GM04503 (cell line): ENCODE data around the gene SLC24A3.

Experiments used
- DNase-seq: peaks from one replicate; pipeline ENCODE4 v3.0.0-alpha.2; 2012; ENCODE audit warnings: low read depth

SLC24A3 gene

DNA sequence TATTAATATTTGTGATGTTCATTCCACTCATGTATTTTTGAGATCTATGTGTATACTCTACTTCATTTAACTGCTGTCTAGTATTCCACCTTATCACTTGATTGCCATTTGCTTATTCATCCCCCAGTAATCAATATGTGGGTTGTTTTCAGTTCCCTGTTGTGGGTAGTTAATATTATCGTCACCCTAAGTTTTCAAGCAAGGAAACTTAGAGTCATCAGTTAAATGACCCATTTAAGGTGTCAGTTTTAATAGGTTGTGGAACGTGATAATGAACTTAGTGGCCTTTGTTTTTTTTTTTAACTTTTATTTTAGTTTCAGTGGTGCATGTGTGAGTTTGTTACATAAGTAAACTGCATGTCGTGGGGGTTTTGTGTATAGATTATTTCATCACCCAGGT is 90.3 kb downstream of the SLC24A3 start:
- no peak for DNase-seq

DNA sequence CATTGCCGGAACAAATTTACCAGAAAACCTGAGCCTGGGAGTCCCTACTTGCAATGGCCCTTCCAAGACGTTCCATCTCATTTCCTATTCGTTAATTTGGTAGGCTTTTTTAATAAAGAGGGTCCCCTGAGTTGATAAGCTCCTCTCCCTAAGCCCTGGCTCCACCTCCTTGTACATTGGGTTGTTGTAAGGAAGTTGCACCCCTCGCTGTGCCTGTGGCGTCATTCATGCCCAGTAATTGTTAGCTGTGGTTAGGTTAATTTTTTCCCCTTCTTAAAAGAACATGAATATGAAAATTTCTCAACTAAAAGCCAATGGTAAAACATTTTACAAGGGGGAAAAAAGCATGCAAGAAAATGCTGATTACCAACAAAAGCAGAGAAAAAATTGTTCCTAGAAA is 91.9 kb downstream of the SLC24A3 start:
- DNase-seq, result no peak

DNA sequence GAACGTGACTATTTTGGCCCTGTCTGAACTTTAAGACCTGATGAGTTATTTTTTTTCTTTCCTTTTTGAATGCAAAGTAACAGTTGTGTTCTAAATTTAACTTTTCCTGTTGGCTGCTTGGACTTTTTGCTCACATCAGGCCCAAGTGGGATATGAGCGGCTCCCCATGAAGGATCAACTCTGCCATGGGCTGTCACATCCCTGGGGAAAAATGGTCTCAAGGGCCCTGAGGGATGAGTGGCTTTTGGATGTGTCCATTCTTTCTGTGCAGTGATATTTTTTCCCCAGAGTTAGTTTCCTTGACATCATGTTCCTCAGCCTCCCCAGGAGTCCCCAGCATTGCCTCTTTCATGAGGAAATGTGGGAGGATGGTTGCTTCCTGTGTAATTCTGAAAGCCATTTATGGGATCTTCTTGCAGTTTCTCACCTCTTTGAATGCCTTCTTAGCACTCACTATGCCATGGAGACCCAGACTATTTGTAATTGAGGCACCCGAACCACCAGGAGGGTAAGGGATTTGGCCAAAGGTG is 92.5 kb downstream of the SLC24A3 start:
- DNase-seq, result no peak

DNA sequence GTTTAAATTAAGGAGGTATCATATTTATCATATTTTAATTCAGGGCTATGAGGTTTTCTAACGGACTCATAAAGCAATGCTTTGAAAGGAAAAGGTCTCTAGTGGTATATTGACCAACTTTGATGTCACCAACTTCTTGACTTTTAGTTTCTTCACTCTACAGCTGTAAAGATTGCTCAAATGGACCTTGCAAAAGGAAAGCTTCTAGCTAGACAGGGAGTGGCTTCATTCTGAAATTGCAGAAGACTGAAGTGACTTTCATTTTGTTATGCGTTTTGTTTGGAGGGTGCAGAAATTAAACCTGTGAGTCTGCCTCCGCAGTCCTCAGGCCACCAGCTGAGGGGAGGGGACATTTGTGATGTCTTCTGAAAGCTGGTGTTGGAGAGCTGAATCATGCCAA is 95.7 kb downstream of the SLC24A3 start:
- DNase-seq, result no peak

DNA sequence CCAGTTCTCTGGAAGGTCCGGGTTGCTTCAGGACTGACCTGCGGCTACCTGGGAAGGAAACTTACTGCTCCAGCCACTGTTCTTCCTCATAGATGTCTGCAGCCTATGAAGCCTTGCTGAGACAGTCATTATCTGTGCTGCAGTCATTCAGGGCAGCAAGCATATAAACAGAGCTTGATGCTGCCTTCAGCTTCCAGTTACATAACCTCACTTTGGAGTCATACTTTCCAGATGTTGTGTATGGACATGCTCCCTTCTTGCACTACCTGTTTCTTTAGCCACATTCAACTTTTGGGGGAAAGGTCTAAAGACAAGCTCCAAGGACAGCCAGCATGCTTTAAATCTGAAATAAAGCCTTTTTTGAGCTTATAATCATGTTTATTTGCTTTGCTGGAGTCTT is 98.1 kb downstream of the SLC24A3 start:
- no peak for DNase-seq

DNA sequence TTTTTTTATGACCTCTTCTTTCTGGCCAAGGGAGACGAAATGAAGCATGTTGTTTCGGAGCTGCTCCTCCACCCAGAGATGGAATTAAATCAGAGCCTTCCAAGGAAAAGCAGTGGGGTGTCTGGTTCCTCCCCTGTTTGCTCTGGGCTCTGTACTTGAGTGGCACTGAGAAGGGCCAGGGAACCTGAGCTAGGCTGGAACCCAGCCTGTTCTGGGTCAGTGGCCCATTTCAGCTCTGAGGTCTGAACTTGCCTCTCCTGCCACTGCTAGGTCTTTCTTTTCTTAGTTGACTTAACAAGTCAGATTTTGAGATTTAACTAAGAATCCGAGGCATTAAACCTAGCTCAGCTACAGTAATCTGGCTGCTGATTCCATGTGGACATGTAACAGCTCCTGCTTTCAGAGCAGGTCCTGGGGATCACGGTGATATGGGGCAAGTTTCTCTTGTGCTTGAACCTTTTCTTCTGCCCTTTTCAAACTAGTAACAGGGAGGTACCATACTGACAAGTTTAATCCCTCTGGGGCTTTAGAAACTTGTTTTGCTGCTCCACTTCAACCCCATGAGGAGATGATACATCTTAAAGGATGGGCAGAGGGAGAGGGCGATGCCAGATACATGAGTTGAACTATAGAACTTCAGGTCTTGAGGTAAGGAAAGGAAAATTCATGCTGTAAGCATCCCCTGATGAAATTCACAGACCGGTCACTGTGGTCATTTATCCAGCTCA is 101.1 kb downstream of the SLC24A3 start:
- DNase-seq, result no peak

DNA sequence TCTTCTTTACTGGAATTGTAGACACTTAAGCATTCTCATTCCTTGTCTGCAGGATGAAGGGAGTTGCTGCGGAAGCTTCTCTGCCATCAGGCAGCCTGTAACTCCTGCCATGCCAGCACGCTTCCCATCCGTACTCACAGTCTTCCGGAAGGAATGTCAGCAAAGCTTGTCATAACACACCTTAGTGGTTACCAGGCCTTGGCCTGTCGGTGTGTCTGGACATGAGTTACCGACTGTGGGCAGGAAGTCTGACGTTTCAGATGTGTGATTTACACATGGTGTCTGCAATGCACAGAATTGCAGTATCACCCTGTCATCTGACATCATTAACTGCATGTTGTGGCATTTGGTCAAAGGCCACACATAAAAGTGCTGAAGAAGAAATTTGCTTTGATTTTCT is 102.2 kb downstream of the SLC24A3 start:
- DNase-seq, result no peak

DNA sequence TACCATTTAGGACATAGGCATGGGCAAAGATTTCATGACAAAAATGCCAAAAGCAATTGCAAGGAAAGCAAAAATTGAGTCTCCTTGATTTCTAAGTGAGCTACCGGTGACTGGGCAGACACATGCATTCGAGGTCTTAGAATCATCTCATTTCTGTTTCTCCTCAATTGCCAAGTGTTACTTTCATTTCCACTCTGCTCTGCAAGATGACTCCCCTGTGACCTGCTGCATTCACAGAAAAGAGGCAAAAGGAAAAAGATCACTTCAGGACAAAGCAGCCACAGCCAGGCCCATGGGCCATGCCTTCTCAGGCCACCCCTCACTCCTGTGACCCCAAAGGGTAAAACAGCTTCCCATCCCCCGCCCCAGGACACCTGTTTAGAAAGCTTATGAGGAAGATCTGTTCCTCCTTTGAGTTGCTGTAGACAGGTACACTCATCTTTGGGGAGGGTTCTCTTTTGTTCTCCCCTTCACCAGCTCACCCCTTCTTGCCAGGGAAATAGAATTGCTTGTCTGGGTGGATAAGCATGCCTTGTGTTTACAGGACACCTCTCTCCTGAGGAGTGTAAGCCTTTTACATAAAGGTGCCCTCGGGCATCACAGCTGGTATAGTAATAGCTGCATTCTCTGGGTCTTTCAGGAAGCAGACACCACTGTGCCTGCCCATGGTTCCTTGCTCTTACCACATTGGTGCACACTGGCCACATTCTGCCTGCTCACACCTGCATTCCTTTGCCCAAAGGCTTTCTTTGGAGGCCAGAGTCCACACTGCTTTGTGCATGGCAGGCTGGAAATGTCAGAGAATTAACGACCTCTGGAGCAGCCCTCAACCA is 105.0 kb downstream of the SLC24A3 start:
- no peak for DNase-seq

DNA sequence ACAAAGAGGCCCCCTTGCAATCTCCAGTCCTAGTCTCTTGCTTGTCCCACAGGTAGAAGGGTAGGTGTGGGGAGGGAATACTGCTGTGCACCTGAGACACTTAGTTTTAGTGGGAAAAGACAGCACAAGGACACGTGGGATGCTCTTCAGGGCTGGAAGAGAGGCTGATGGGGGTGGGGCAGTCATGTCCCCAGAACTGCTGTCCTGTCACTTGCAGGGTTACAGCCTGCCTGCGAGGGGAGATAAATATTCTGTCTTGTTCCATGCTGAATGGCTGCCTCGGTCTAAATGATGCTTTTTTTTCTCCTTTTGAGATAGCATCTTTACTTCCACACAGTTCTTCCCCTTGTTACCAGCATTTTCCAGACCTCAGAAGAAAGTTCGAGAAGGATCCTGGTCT is 106.2 kb downstream of the SLC24A3 start:
- no peak for DNase-seq

DNA sequence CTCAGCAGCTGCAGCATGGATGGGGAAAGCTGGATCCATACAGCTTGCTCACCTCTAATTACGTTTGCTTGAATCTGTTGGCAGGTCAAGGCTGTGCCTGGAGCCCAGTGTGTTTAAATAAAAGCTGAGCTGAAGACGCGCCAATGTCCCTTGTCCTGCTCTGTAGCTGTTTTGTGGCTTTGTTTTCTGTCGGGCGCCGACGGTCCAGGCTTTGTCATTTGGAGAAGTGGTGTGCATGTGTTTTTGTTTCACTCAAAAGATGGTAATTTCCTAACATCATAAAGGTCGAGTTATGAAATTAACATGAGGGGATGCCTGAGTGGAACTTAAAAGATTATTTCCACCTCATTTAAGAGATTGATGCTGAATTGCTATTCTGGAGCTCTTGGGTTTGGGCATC is 107.6 kb downstream of the SLC24A3 start:
- DNase-seq, result no peak

DNA sequence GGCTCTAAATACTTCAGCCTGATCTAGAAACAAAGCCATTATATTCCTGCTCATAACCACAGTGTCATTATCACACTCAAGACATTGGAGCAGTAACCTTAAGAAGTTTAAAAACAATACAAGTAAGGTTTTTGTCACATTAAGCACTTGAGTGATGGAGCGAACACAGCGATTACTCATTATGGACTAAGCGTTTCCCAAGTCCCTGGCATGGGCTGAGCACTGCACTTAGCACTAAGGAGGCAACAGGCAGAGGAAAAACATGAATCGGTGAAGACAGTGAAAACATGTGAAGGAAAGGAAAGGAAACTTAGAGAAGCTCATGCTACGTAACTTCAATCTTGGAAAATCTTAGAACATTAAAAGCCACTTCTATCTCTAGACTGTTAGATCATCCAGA is 108.7 kb downstream of the SLC24A3 start:
- no peak for DNase-seq

DNA sequence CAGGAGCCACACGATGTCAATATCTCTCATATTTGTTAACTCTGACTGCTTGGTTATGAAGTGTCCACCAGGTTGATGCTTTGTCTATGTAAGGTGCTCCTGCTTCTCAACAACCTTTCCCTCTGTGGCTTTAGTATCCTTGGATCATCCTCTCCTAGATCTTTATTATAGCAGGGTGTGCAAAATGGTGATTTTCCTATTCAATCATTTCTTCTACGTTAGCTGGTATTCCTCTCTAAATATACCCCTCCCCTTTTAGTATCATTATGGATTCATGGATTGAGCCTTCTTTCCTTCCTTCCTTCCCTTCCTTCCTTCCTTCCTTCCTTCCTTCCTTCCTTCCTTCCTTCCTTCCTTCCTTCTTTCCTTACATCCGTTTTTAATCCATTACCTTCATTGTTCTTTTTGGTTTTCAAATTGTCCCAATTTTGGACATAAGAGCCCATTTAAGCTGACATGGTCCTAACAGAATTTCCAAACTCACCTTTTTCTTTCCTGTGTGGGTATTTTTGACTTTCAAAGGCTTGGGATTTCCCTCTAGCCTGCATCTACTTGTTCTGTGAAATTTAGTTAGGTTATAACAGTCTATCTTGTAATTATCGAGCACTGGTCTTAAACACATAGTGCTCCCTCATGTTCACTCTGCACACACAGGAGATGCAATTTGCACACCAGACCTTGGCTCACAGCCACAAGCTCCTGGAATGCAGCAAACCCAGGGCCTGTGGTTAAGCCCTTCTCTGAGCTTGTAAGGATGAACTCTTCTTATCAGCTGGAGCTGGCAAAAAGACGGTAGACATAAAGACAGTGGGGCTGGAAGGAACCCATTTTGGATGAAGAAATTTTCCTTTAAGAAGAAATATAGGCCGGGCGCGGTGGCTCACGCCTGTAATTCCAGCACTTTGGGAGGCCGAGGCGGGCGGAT is 109.9 kb downstream of the SLC24A3 start:
- DNase-seq, result no peak

DNA sequence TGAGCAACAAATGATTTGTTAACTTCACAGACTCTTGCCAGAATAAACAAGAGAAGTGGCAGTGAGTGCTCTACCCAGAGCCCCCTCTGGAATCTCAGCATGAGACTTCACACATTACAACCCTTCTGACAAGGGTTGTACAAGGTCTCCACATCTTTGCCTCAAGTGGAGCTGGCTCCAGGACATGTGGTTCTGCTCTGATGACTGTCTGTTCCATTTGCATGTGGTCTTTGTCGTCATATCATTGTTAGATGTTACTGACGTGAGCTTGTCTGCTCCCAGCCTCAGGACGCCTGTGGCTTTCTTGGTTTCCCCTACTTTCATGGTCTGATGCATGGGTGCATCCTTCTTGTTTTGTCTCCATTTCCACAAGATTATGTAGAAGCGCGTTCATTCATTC is 115.0 kb downstream of the SLC24A3 start:
- no peak for DNase-seq

DNA sequence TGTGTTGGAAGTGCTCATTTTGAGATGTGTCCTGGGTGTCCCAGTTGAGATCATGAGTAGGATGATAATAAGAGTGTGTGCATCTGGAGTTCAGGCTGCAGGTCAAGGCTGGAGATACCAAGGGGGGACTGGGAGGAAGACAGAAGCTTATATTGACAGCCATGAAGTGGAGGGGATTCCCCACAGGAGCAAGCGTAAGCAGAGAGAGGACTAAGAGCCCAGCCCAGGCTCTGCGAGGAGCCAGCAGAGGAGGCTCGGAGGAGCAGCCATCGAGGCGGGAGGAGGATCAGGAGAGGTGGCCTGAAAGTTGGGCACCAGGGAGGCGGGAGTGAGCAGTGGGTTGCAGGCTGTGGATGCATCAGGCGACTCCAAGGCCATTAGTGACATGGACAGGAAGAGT is 116.2 kb downstream of the SLC24A3 start:
- DNase-seq, result no peak

DNA sequence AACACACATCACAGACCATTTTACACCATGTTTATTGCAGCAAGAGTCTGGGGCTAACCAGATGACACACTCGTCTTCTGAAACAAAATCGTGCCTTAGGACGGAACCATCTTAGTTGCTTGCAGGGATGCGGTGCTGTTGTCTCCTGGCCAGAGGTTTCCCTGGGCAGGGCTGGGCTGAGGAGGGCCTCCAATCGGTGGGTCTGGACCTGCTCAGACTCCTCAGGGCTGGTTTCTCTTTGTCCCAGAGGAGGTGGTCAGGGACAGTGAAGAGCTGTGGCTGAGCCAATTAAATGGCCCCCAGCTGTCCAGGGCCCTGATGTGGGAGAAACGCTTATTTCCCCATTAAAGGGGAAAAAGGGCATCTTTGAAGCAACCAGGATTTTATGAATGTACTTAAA is 117.6 kb downstream of the SLC24A3 start:
- no peak for DNase-seq

DNA sequence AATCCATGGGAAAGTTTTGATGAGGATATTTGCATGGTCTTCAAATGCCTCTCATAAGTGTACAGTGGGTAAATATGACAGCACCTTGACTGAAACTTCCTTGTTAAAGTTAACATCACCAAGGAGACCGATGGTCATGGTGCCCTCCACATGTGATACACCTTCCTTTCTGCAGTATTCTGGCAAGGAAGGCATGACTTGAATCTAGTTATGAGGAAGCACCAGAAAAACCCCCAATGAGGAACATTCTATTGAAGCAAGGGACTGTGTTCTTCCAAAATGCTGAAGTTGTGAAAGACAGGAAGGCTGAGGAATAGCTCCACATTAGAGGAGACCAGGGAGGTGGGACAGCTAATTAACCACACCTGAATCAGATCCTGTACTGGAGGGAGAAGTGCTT is 118.3 kb downstream of the SLC24A3 start:
- no peak for DNase-seq

DNA sequence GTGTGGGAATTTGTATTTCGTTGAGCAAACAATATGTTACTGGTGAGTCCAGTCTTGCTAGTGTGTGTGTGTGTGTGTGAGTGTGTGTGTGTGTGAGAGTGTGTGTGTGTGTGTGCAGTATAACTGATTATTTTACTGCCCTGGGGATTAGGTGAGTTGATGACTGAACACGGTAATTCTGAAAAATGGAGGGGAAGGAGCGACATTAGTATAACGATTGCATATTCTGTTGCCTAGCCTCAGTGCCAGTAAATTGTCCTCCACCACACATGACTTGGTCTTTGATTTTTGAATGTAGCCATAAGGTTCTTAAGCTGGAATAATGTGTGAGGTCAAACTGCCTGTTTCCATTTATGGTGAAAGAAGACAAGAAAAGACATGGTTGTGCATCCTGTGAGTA is 121.1 kb downstream of the SLC24A3 start:
- DNase-seq, result no peak

DNA sequence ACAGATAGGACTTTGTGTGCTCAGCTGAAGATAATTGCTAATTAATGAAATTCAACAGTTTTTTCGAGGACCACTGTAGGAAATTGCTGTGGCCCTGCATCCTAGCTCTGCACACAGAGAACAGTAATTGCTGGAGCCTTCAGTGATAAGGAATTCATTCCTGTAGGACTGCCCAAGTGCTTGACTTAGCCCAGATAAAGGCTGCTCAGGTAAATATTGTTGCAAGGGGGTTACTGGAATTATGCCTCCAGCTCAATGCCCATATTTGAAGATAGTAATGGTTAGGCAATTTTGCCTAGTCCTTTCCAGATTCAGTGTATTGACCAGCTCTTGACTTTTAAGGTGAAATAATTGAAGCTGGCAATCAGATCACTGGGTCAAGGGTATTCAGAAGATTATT is 122.9 kb downstream of the SLC24A3 start:
- no peak for DNase-seq

DNA sequence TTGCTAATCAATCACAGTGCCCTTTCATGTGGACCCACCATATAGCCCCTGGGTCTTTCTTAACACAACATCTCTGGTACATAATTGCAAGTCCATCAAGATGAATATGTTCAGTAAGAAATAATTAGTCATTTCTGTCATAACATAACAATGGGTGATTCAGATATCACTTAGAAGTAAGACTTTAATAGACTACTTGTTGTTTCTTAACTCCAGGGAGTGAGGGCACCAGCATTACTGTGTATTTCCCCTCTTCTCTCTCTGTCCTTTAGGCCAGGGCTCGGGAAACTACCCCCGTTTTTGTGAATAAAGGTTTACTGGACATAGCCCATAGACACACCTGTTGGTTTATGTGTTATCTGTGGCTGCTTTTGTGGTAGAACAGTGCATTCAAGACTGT is 123.5 kb downstream of the SLC24A3 start:
- DNase-seq, result no peak

DNA sequence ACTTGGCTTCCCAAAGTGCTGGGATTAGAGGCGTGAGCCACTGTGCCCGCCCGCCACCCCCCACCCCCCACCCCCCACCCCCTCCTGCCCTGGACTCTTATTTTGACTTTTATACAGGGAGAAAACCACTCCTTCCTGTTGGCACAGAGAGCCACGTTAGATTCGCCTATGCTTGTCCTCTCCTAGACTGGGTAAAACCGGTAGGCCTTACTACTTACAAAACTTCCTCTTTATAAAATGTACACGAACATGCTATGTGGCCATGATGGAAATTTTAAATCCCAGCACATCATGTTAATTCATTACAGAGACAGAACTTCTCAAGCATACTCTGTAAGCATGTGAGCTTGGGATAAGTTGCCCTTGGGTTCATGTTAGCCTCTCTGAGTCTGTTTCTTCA is 124.2 kb downstream of the SLC24A3 start:
- no peak for DNase-seq

DNA sequence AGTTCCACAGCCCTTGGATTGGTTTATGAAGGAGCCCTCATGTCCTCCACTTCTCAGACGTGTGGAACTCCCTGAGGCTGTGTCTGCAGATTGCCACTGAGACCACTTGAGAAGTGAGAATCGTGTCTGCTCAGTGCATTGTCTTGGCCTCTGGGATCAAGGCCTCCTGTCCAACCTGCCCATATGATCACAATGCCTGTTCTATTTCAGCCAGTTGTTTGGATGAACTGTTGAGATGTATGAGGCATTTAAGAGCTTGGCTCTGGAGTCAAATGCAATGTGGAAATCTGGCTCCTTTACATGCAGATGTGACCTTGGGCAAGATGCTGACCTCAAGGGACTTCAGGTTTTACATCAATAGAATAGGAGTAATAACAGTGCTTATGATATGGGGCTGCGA is 125.9 kb downstream of the SLC24A3 start:
- DNase-seq, result no peak

DNA sequence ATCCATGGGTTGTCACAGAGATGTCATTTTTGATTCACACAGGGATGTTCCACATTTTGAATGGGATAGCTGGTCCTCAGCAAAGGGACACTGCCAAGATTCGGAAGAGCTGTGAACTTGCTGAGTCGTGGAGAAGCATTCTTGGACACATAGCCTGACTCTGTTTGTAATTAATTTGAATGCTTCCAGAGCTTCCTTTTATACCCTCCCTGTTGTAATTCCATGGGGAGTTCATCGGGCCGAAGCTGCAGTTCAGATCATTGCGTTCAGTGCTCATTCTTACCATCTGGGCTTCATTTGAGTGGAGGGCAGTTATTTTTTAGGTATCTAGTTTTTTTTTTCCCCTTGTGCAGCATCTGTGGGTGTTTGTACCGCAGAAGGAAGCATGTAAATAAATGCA is 126.5 kb downstream of the SLC24A3 start:
- DNase-seq, result no peak
